A549 (cell line): ENCODE results near the gene PTPRS. TPM values are rescaled to one million over a fixed set of nuclear protein-coding genes. Genes with fewer than 3 reads are reported as not detected.

Experiments used
- ATAC-seq, 2 experiments: fragments of 200-7000 bp in 1 of 2; fragments of >200 bp in 1 of 2; cut with Nextera tagmentation in 1 of 2; cut with Tn5 transposase in 1 of 2; 3 replicates each; pipeline versions ENCODE4 v1.8.0 to v1.9.1; 2018 to 2020; ENCODE audit warnings: mild to moderate bottlenecking in 1 of 2, moderate library complexity in 1 of 2
- CTCF ChIA-PET: fragments of 300-600 bp; sonication (Branson Sonifier 250); formaldehyde crosslinking; extraction: SDS; loops from one replicate; lab custom pipeline; 2021; ENCODE audit warnings: antibody characterized with exemption, inconsistent platforms; lab: Yijun Ruan, JAX
- POLR2A ChIA-PET: fragments of 350-600 bp; formaldehyde crosslinking; extraction: SDS; loops from one replicate; lab custom pipeline; 2021; ENCODE audit warnings: antibody characterized with exemption, inconsistent platforms; lab: Yijun Ruan, JAX
- DNase-seq, 2 experiments: peaks; one replicate each; pipeline versions ENCODE4 v3.0.0 to v3.0.0-alpha.2; 2011 to 2016; ENCODE audit warnings: low read depth in 1 of 2, low spot score in 1 of 2
- FAIRE-seq: peaks from 2 replicates; lab custom pipeline; 2011; peaks lifted over from hg19 to GRCh38; lab: Jason Lieb, UNC
- H3K27ac ChIP-seq, 2 experiments: fragments of >200 bp; sonication (Bioruptor Twin); formaldehyde crosslinking; 3 replicates each; pipeline ENCODE4 v1.5.1; 2016 to 2017
- H3K4me1 ChIP-seq: fragments of >200 bp; sonication (Bioruptor Twin); formaldehyde crosslinking; 3 replicates; pipeline ENCODE4 v1.6.1; 2016
- H3K4me2 ChIP-seq: fragments of >200 bp; sonication (Bioruptor Twin); formaldehyde crosslinking; 3 replicates; pipeline ENCODE4 v1.6.1; 2016
- H3K4me3 ChIP-seq: fragments of >200 bp; sonication (Bioruptor Twin); formaldehyde crosslinking; 3 replicates; pipeline ENCODE4 v1.5.1; 2016
- H3K9me3 ChIP-seq: fragments of >200 bp; sonication (Bioruptor Twin); formaldehyde crosslinking; 3 replicates; pipeline ENCODE4 v1.6.1; 2016
- BHLHE40 ChIP-seq: IDR thresholded peaks from 2 replicates; pipeline ENCODE4 v1.6.1; 2012; ENCODE audit warnings: low read depth, low read length, inconsistent platforms
- CBX2 ChIP-seq: fragments of 200-600 bp; sonication (generic); IDR thresholded peaks from 2 replicates; pipeline ENCODE4 v1.6.1; 2016; ENCODE audit warnings: low read depth, mild to moderate bottlenecking, borderline replicate concordance
- CBX8 ChIP-seq: fragments of 200-600 bp; sonication (generic); IDR thresholded peaks from 2 replicates; pipeline ENCODE4 v1.6.1; 2016
- CHD2 ChIP-seq: fragments of 150-350 bp; IDR thresholded peaks from 2 replicates; pipeline ENCODE4 v1.6.1; 2014; ENCODE audit warnings: low read length; ENCODE audit not compliant: partially characterized antibody
- EP300 ChIP-seq, 2 experiments: fragments of >200 bp; sonication (Bioruptor Twin); formaldehyde crosslinking; IDR thresholded peaks; 2 replicates in 1 of 2; 3 replicates in 1 of 2; pipeline ENCODE4 v1.6.1; 2016 to 2017
- ESRRA ChIP-seq: fragments of 150-350 bp; IDR thresholded peaks from 2 replicates; pipeline ENCODE4 v1.6.1; 2014; ENCODE audit warnings: mild to moderate bottlenecking, low read length, borderline replicate concordance
- FOXS1 ChIP-seq: fragments of 250-450 bp; sonication (Bioruptor Pico); IDR thresholded peaks from 2 replicates; pipeline ENCODE4 v1.5.0; 2020; ENCODE audit warnings: mild to moderate bottlenecking, moderate library complexity
- JUN ChIP-seq, 2 experiments: fragments of >200 bp; sonication (Bioruptor Twin); formaldehyde crosslinking; IDR thresholded peaks; 2 replicates in 1 of 2; 3 replicates in 1 of 2; pipeline ENCODE4 v1.6.1; 2016 to 2017
- JUNB ChIP-seq: fragments of >200 bp; sonication (Bioruptor Twin); formaldehyde crosslinking; IDR thresholded peaks from 2 replicates; pipeline ENCODE4 v1.6.1; 2016
- KDM5A ChIP-seq: fragments of 200-600 bp; sonication (generic); IDR thresholded peaks from 2 replicates; pipeline ENCODE4 v1.6.1; 2016; ENCODE audit warnings: antibody characterized with exemption, mild to moderate bottlenecking
- MAFK ChIP-seq: fragments of 450-650 bp; IDR thresholded peaks from 2 replicates; pipeline ENCODE4 v1.6.1; 2014; ENCODE audit not compliant: partially characterized antibody
- PHF8 ChIP-seq: fragments of 200-600 bp; sonication (generic); IDR thresholded peaks from 2 replicates; pipeline ENCODE4 v1.6.1; 2016; ENCODE audit warnings: low read depth, mild to moderate bottlenecking, antibody characterized with exemption, moderate library complexity, borderline replicate concordance
- POLR2A ChIP-seq: IDR thresholded peaks from 2 replicates; pipeline ENCODE4 v1.6.1; 2012; ENCODE audit warnings: mild to moderate bottlenecking, low read length
- RCOR1 ChIP-seq: fragments of 150-350 bp; IDR thresholded peaks from 2 replicates; pipeline ENCODE4 v1.6.1; 2014; ENCODE audit warnings: antibody characterized with exemption, low read length, low read depth
- RFX5 ChIP-seq: fragments of 450-650 bp; IDR thresholded peaks from 2 replicates; pipeline ENCODE4 v1.7.1; 2014; ENCODE audit warnings: antibody characterized with exemption, mild to moderate bottlenecking, moderate library complexity
- SMC3 ChIP-seq: fragments of >200 bp; sonication (Bioruptor Twin); formaldehyde crosslinking; IDR thresholded peaks from 3 replicates; pipeline ENCODE4 v1.6.1; 2018; ENCODE audit warnings: inconsistent platforms
- SREBF2 ChIP-seq: fragments of 450-650 bp; IDR thresholded peaks from 2 replicates; pipeline ENCODE4 v1.6.1; 2014; ENCODE audit warnings: mild to moderate bottlenecking, moderate library complexity
- TP53 ChIP-seq: fragments of 250-450 bp; sonication (Bioruptor Pico); IDR thresholded peaks from 2 replicates; pipeline ENCODE4 v1.5.0; 2021; ENCODE audit warnings: mild to moderate bottlenecking, moderate library complexity
- ZC3H11A ChIP-seq: fragments of 450-650 bp; IDR thresholded peaks from 2 replicates; pipeline ENCODE4 v1.6.1; 2014; ENCODE audit warnings: antibody characterized with exemption, mild to moderate bottlenecking
- ZFP36 ChIP-seq: fragments of 450-650 bp; IDR thresholded peaks from 2 replicates; pipeline ENCODE4 v1.6.1; 2014; ENCODE audit warnings: borderline replicate concordance; ENCODE audit not compliant: partially characterized antibody
- WGBS: methylation state at CpG from one replicate; pipeline ENCODE4 v1.1.6; 2017; ENCODE audit errors: missing lambda C conversion rate; 5-methylcytosine and 5-hydroxymethylcytosine counted together
- polyA plus RNA-seq, 4 experiments: library from polyadenylated mRNA; depleted of rRNA in 3 of 4; stranded (reverse); fragments of >200 nt; fragmentation: RNase III in 1 of 4; extraction: RNeasy Plus Mini Kit Qiagen cat#74134 plus additional on column Dnase treatment in 1 of 4; gene quantifications; 2 replicates in 3 of 4; 3 replicates in 1 of 4; pipeline ENCODE4 v1.2.3, GENCODE V29; 2011 to 2017
- TF ChIP-seq, protein P1 (sequence below): IDR thresholded peaks from 2 replicates; pipeline ENCODE4 v1.6.1; 2012; ENCODE audit warnings: low read depth, borderline replicate concordance

Gene PTPRS
- polyA plus RNA-seq, 2 of the 4 experiments (the other 2 are of a cell fraction): 22.3 to 44.7 TPM

- TF ChIP-seq SMC3 (no peak), JUNB (no peak), ESRRA (no peak), CBX8 (no peak), CBX2 (no peak), MAFK (no peak), RCOR1 (no peak), EP300 (IDR thresholded peaks at IDR 0.05) (no peak), JUN (IDR thresholded peaks at IDR 0.05) (no peak), TP53 (CRISPR knock-in tag) (no peak), ZC3H11A (no peak), SREBF2 (no peak), KDM5A (no peak), BHLHE40 (no peak)
- TF ChIP-seq, protein P1, sequence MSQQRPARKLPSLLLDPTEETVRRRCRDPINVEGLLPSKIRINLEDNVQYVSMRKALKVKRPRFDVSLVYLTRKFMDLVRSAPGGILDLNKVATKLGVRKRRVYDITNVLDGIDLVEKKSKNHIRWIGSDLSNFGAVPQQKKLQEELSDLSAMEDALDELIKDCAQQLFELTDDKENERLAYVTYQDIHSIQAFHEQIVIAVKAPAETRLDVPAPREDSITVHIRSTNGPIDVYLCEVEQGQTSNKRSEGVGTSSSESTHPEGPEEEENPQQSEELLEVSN: no peak
- DNase-seq (no peak), FAIRE-seq (no peak), ATAC-seq (no peak)
- ChIA-PET CTCF (no interaction called here), POLR2A (no interaction called here)
- 83% methylated on average over 19 of the region's 22 CpGs for WGBS
- no peaks in the 10 kb centered on the region for H3K9me3 ChIP-seq
- no peak overlapping the region for H3K4me3 ChIP-seq
- H3K4me1 ChIP-seq: peaks cover 11% of the 10 kb centered on the region
- H3K4me2 ChIP-seq: no peak overlapping the region
- H3K27ac ChIP-seq: no peak overlapping the region
Measured at GRCh38 chr19:5294403-5295160, 46.0 kb downstream of the PTPRS start.

DNA sequence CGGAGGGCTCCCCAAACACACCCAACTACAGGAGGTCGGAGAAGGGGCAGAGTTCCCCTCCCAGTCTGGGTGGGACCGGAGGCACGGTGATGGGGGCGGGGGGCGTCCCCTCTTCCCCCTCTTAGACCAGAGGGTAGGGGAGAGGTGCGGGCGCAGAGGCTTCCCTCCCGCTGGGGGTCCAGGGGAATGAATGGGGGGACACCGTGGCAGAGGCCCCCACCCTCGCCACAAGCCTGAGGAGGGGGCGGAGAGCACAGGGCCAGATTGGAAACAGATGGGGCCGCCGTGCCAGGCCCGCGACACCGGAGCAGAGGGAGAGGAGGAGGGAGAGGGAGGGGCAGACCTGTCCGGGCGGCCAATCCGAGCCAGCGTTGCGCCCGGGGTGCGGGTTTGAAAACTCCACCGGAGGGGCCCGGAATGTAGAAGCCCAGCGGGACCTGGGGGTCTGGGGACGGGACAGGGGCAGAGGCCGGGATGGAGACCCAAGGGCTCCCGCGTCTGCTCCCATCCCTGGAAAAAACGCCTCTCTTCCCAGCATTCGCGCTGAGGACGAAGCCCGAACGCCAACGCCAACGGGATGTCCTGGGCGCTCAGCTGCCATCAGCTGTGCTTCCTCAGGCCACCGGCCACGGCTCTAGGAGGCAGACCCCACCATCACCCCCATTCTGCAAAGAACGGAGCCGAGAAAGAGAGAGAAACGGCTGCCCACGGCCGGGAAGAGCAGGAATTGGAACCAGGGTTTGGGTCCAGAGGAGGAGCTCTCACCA lies 46.8 kb downstream of the PTPRS start:
- peak overlapping the region; percentile 90 to 91 for H3K27ac ChIP-seq
- POLR2A ChIA-PET: interaction anchor here (1.0 kb wide), 1 partner anchor 47 kb away, joined by 4 read pairs; the partner anchor contains the start of gene PTPRS

DNA sequence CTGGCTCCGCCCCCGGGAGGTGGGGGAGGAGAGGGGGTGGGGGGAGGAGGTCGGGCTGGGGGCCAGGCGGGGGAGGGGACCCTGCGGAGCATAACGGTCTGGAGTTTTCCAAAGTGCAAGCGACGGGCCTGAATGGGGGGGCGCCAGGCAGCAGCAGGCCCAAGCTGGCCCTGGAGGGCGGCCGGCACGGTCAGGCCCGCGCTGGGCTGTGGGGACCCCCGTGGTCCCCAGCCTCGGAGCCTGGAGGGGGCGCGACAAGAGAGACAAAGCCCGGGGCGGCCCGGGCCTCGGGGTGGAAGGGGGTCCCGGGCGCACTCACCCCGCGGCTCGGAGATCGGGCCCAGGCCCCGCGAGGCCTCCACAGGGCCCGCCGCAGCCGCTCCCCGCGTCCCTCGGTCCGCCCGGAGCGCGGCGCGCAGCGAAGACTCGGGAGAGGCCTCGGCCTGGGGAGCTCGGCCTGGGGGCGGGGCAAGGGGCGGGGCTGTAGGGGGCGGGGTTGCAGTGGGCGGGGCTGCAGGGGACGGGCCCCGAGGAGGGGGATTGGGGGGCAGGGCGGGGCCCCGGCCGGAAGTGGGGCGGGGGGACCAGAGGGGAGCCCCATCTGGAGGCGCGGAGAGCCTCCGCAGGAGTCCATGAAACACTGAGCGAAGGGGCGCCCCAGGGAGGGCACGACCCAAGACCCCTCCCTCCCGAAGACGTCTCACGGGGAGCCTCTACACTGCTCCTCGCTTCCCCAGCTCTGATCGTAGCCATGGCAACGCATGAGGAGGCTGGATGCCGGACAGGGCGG lies 47.6 kb downstream of the PTPRS start:
- FAIRE-seq: no peak
- peak; percentile 76 to 87 for ATAC-seq
- WGBS: no CpG with 5 or more reads among the region's 70 CpGs
- ChIA-PET CTCF (no interaction called here), POLR2A (interaction anchor here (0.6 to 1.0 kb wide), 4 partner anchors 47 to 1508 kb away, joined by 3 to 5 read pairs (median 4); partner anchors contain the start of genes C3 and PTPRS)
- Histone ChIP-seq H3K9me3 (no peaks in the 10 kb centered on the region), H3K4me1 (peaks cover 11% of the 10 kb centered on the region), H3K4me3 (peak overlapping the region; percentile 97), H3K27ac (peak overlapping the region; percentile 90 to 91), H3K4me2 (peak overlapping the region; percentile 98)
- peak; percentile 58 to 77 for DNase-seq
- TF ChIP-seq PHF8: peak; percentile 66; the same call in 1 of the 2 replicates
- no peak for TF ChIP-seq ZFP36
- TF ChIP-seq JUN (IDR thresholded peaks at IDR 0.05): peak in 1 of 2 experiments; percentile 42; a peak in 1 of 5 replicates
- TF ChIP-seq POLR2A: peak; percentile 26
- TF ChIP-seq RFX5: no peak
- TF ChIP-seq CHD2: no peak
- no peak for TF ChIP-seq FOXS1

More for the DNA sequence above, 46.8 kb downstream of the PTPRS start:
- DNase-seq (no peak), FAIRE-seq (no peak), ATAC-seq (peak in 1 of 2 experiments; percentile 39; a peak in 3 of 6 replicates)
- CTCF ChIA-PET: no interaction called here
- Histone ChIP-seq H3K9me3 (no peaks in the 10 kb centered on the region), H3K4me1 (peaks cover 11% of the 10 kb centered on the region), H3K4me3 (peak overlapping the region; percentile 97), H3K4me2 (peak overlapping the region; percentile 98)
- WGBS: 81% methylated on average over 30 of the region's 47 CpGs
- TF ChIP-seq RFX5: no peak
- TF ChIP-seq, all 56 proteins: peak for 0
